NCI-H748 (cell line): ENCODE measurements around the gene SPCS2.

Experiments used
- DNase-seq: peaks from one replicate; lab custom pipeline; 2025; ENCODE audit not compliant: unreplicated experiment; lab: John Stamatoyannopoulos, UW

The SPCS2 gene

DNA sequence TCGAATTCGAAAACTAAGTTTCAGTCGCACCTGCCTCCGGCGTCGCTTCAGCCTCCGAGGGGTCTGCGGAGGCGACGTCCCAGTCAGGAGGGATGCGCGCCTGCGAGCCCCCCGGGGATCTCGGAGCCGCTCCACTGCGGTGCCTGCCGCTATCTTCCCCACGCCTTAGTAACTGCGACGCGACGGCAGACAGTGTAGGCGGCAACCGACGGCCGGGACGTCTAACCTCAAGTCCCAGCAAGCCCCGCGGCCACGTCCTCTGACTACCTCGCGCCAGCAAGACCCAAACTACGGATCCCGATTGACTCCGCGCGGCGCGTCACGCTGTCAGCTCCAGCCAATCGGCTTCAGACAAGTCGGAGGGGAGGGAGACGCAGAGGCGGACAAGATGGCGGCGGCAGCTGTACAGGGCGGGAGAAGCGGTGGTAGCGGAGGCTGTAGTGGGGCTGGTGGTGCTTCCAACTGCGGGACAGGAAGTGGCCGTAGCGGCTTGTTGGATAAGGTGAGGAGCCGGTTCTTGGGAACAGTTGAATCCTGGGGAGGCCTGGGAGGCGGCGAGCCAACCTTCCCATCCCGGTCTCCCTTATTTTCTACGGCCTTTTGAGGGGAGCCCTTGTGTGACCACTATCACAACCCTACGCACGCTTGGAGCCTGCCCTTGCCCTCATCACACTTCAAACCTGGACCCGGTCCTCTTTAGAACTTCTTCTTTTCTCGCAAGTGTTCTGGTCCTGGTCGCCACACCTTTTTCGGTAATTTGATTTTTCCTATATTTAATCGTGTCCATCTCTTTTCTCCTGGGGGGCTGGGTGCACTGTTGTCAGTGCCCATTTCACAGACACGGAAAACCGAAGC is at the start of gene SPCS2, which contains the start of gene XRRA1:
Gene SPCS2 (plus strand): TSS at position 369 of the 855 bp plus-strand sequence. CDS start 20 bp downstream, at position 389.
Gene XRRA1 (minus strand): TSS at position 194 of the 855 bp plus-strand sequence. CDS start 8,213 bp downstream, outside the sequence.
- peak; percentile 99 for DNase-seq

DNA sequence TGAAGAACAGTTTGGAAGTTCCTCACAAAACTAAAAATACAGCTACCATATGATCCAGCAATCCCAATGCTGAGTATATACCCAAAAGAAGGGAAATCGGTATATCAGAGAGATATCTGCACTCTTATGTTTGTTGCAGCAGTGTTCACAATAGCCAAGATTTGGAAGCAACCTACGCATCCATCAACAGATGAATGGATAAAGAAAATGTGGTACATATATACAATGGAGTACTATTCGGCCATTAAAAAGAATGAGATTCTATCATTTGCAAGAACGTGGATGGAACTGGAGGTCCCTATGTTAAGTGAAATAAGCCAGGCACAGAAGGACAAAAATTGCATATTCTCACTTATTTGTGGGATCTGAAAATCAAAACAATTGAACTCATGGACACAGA is 46.7 kb upstream of the SPCS2 start:
- no peak for DNase-seq

DNA sequence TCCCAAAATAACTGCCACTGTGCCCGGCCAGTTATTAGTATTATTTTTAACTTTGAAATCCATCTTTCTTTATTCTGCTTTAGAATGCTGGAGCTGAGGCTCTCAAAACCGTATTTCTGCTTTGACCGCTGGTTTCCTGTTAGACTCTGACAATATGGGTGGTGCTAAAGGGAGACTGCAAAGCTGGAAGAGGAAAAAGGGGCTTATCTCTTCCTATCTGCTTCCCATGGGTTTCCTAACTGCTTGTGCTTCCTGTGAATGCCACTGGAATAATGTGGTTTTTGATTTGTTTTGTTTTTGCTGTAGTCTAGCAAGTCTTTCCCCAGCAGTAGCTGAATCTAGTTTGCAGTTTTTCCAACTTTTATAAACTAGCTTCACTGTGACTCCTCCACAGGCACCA is 43.7 kb upstream of the SPCS2 start:
- DNase-seq = no peak

DNA sequence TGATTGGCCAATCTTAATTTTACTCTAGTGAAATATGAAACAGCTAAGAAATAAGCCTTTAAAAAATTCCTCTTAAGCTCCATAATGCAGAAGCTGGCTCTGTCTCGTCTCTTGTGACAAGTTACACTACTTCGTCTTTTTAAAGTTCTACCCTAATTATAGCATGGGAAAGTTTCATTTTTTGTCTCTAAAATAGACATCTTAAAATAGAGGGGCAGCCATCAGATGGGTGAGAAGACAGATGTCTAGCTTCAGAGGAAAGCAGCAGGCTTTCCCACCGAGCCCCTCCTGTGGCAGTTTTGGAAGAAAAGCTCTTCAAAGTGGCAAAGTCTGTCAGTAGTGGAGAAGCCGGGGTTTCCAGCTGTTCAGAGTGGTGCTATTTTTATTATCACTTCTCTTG is 39.7 kb upstream of the SPCS2 start:
- no peak for DNase-seq

DNA sequence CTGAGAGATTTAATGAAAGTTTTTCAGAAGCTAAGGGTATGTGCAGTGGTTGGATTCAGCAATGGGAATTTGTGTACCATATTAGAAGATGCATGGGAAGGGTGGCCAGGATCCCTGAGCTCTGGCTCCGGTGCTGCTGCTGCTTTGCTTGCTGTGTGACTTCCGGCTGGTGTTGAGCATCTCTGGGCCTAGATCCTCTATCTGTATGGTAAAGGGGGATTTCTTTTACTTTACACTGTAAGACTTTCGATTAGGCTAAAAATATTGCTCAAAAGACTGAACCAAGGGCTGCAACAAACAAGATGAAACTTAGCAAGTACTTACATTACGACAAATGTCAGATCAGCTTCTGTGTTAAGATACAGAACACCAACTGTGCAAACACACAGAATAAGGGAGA is 39.3 kb upstream of the SPCS2 start:
- DNase-seq = no peak

DNA sequence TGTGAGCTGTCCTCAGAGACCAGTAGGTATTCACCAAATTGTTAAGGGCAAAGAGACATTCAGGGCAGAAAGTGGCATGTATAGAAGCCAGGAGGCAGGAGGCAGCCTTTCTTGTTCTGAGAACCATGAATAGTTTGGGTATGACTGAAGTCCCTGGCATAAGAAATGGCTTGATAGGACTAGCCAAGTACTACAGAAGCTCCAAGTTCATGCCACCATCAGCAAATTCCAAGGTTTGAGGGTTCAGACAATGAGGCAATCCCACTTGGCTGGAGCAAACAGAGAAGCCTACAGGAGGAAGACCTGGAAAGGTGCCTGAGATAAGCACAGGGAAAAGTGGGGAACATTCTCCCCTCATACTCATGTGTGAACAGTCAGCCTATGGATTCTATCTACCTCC is 25.9 kb upstream of the SPCS2 start:
- DNase-seq = no peak

DNA sequence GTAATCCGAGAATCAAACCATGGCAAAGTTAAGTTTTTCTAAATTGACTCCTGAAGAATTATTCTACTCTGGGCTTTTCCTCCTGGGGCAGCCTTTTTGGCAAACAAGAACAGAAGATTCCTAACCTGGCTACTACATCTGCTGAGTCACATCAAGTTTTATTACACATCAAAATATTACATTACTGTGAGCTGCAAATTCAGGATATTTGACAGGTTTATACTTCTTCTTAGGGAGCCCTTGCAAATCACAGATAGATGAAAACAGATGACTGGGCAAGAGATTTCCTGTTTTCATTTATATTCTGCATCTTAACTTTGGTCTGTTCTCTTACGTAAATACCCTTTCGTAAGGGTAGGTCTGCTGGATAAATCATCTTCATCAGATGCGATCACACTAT is 23.8 kb upstream of the SPCS2 start:
- DNase-seq = no peak

DNA sequence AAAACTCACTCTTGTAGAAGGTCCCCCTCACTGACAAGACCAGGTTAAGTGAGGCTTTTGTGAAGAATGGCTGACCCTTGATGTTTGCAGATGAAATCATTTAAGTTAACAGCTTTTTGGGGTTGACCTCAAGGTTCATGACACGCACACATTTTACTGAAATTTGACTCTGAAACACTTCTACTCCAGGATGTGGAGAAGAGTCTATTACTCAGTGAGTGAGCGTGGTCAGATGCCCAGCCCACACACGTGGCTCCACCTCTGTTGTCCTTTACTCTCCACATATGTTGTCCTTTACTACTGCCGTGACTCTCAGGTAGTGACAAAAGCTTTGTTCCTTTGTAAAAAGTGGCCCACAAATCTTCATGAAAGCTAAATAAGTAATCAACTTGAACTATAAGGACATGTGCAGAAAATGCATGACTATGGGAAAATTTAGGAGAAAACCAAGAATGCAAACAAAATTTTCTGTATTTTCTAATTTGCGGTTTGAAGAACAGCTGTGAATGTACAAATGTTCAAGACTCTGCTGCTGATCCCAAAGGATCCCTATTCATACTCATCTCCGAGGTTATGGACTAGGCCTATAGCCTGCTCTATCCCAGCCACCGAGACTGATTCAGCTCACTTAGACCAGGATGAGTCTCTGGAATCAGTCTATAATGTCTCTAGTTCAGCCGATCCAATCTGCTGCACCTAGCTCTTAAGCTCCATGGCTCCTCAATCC is 22.6 kb upstream of the SPCS2 start:
- DNase-seq = no peak

DNA sequence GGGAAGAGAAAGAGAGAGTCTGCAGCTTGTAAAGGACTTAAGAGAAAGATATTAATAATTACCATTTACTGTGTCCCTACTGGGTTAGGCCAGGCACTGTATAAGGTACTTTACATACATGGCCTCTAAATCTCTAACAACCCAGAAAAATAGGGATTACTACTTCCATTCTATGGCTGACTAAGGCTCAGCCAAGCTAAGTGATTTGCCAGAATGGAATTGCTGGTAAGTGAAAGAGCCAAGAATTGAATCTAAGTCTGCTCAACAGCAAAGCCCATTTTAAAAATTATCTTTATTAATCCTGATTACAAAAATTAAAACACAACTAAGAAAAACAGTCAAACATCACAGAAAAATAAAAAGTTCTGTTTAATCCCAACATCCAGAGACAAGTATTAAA is 21.6 kb upstream of the SPCS2 start:
- DNase-seq = no peak

DNA sequence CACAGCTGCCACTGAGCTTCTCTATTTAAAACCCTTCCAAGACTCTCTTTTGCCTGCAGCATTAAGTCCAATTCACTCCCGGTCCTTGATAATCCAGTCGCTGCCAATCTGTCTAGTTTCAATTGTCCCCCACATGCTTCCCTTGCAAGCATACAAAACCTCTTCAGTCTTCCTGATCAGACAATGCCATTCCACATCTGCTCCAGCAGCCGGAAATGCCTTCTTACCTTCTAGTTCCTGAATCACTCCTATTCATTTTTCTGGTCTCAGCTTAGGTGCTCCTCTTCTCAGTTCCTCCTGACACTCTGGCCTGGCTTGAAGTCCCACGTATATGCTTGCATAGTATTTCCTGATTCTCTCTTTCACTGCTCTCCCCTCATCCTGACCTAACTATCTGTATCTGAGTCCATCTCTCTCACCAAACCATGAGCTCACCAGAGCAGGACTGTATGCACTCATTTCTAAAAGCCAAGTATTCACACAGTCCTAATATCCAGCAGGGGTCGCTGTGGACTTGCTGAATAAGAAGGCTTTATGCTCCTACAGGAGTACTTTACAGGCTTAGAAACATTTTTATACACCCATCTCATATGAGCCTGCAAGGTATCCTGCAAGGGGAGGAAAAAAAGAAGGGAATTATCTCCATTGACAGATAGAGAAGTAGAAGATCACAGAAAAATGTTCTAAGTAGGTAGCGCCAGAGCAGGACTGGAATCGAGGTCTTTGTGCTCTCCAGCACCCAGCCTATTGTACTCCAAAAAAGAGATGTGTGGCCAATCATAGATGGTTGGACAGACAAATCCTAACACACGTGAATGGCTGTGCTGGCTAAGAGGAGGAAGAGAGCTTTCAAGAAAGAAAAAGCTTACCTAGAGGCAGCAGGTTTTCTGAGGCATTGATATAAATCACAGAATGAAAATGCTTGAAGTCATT is 19.4 kb upstream of the SPCS2 start:
- DNase-seq = peak; percentile 86

DNA sequence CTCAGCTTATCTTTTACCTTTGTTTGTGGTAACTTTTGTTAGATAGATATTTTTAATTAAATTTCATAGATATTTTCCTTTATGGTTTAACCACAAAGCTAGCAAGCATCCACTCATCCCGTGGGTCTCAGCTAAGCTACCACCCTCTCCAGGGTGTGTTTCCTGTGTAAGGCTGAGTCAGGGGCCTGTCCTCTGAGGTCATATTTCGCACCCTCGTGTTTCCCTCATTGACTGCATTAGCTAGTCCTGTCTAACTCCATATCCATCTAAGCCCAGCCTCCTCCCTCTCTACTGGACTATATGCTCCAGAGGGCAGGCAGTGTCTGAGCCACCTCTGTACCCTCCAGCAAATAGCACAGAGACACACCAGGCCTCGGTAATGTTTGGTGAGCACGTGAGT is 16.9 kb upstream of the SPCS2 start:
- no peak for DNase-seq

DNA sequence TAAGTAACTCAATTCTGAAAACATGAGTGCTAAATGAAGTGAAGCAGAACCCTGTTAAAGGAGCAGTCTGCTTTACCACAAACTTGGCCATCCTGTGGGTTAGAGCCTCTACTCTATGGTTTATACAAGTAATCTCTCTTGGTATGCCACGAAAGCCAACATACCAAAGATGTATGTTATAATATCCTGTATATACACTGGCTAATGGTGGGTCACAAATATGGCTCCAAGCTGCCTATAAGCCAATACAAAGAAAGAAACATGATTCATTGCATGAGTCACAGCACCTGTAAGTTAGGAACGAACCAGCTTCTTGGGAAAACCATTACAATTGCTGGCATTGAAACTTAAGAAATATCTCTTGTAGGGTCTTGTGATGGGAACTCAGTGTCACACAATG is 16.3 kb upstream of the SPCS2 start:
- DNase-seq = no peak

DNA sequence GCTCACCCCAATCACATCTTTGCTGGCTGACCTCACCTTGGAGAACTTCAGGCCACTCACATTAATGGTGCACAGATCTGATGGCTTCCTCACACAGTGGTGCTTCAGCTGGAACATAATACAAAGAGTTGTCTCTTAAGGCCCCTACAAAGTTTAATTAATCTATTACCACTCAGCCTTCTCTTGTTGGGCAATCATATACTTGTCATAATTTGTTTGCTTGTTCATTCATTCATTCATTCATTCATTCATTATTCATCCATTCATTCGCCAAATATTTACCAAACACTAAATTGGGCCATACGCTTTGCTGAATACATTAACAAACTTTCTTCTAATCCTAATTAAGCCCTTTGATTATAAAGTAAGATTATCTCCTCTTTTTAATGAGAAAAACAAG is 15.3 kb upstream of the SPCS2 start:
- no peak for DNase-seq

DNA sequence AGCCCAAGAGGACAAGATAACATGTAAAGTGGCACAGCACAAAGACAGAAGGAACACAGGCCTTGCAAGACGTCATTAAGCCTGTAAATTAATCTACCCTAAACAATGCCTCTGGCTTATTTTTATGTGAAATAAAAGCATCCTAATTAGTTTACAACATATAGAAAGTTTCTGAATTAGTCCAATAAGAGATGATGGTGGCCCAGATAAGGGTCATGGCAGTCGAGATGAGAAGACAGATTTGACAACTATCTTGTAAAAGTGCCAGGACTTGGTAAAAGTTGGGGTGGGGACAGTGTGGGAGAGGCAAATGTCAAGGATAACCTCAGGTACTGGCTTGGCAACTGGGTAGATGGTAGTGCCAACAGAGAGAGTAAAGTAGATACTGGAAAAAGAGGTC is 13.8 kb upstream of the SPCS2 start:
- no peak for DNase-seq

DNA sequence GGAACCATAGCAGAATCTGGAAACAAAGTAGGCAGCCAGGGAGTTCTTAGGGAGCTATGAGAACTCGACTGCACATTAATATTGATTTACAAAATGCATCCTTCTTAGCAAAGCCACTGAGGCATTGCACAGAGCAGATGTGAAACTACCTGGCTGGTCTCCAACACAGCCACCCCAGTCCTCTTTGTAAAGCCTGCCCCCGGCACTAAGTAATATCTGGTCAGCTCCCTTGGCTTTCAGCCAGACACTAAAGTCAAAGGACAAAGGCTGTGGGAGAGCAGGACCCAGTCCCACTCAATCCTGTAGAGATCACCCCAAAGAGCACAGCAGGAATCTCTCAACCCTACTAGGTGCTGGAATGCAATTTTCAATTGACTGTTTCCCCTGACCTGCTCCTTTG is 13.0 kb upstream of the SPCS2 start:
- DNase-seq = no peak

DNA sequence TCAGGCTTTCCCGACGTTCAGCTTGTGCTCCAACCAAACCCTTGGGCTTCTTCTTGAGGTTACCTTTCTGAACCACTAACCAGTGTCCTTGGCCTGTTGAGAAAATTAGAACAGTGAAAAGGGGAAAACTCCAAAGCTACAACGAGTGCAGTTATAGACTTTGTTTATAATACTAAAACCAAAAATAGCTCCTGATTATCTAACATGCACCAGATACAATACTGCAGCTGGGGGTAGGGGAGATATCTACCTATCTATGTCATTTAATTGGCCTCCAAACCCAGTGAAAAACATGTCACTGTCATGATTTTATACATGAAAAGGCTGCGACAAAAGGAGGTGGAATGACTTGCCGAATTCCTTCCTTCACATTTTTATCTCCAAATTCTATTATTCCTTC is 12.1 kb upstream of the SPCS2 start:
- no peak for DNase-seq

DNA sequence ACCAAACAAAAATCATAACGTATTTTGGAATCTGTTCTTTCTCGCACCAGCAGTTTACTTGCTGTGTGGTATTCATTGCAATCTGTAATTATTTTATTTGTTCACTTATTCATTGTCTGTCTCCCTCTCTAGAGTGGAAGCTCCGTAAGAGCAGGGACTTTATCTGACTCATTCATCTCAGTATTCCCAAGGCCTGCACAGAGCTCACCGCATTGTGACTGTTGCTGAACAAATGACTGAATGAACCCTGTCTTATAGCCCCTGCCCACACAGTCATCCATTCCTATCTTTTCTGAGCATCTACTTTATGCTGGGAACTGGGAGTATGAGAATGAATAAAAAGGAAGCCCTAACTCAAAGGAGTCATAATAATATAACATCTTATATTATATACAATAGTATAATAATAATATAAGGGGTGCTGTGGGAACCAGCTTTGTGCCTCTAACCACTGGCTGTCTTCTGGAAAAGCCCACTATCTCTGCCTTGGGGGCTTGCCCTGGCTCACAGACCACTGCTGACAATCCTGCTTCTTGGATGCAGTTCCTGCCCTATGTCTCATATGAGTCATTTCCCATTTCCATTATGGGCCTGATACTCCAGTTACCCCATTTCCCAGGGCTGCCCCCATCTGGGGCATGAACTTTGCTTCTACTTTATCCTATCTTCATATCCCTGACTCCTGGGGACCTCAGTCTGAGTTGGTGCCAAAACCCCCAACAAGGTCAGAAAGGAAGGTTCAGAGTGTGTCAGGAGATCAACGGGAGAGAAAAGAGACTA is 11.2 kb upstream of the SPCS2 start:
- DNase-seq = no peak

DNA sequence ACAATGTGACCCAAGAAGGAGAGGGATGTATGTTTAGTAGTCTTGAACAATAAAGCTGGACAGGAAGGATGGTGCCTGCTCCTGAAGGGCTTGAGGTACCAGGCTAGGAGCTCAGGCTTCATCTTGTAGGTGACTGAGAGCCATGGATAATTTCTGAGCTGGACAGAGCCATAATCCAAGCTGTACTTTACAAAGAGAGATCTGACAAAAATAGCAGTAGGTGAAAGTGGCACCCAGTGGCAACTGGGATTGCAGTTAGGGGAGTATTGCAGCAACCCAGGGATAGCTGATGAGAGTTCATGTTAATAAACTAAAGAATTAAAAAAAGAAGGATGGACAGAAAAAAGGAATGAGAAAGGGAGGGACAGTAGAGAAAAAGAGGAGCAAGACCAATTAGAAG is 7.6 kb upstream of the SPCS2 start:
- DNase-seq = no peak

DNA sequence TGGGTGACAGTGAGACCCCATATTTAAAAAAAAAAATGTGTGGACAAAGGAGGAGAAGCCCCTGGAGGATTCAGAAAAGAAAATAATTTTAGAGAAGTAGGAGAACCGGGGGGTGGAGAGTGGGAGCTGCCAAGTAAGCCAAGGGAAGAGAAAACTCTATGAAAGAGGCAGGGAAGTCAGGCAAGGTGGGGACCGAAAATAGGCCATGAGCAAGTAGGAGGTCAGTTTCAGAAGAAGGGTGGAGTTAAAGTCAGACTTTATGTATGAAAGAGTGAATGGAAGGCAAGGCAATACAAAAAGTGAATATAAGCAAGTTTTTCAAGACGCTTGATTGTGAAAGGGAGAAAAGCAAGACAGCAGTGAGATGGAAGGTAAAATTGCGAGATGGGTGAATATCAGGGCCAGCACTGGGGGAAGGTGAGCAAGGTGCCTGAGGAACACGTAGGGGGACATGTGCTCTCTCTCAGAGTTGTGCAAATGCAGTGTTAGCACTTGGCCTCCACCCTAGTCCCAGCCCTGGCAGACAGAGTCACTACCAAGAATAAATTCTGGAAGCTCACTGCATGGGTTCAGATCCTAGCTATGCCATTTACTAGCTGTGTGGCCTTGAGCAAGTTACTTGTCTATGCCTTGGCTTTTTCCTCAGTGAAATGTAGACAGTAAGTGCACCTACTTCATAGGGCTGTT is 6.8 kb upstream of the SPCS2 start:
- DNase-seq = no peak

DNA sequence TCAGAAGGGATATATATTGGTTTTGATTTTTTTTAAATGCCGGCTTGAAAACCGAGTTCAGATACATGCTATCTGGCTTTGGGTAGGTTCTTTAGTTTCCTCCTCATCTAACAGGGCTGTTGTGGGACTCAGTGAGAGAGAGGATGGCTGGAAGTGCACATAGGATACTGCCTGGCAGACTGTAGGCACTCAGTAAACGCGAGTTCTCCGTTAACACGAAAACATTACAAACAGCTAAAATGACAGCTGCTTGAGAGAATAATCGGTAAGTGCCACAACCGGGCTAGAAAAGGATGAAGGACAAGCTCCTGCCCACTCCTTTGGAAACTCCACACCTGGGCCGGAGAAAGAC is 544 bp upstream of the SPCS2 start:
- DNase-seq = no peak
